Caco-2 (cell line): ENCODE measurements around the gene NRAS. TPM values are rescaled to one million over a fixed set of nuclear protein-coding genes. Genes with fewer than 3 reads are reported as not detected.

ENCODE experiments used
- BruUV-seq: library from RNA; stranded (reverse); fragments of 400-500 nt; replicated peaks from 2 replicates; lab custom pipeline; 2021; lab: Mats Ljungman, UMichigan
- CTCF ChIA-PET: fragments of 300-600 bp; sonication (Branson Sonifier 250); formaldehyde crosslinking; loops from one replicate; lab custom pipeline; 2022; ENCODE audit warnings: antibody characterized with exemption; lab: Charles Lee
- POLR2A ChIA-PET: fragments of 300-600 bp; sonication (Branson Sonifier 250); formaldehyde crosslinking; loops from one replicate; lab custom pipeline; 2022; ENCODE audit warnings: antibody characterized with exemption; lab: Charles Lee
- DNase-seq, 2 experiments: peaks; one replicate each; pipeline versions ENCODE4 v3.0.0 to v3.0.0-alpha.2; 2020 to 2022
- H3K27me3 ChIP-seq: replicated peaks from 2 replicates; pipeline ENCODE4 v1.6.0; 2011; ENCODE audit warnings: low read length; ENCODE audit not compliant: control insufficient read depth, insufficient read depth
- H3K36me3 ChIP-seq: 2 replicates; pipeline ENCODE4 v1.5.1; 2011; ENCODE audit warnings: low read length; ENCODE audit not compliant: control insufficient read depth, insufficient read depth
- H3K4me1 ChIP-seq: fragments of 250-450 bp; sonication (Bioruptor Pico); 2 replicates; pipeline ENCODE4 v1.5.1; 2020; ENCODE audit warnings: mild to moderate bottlenecking
- H3K4me3 ChIP-seq: 2 replicates; pipeline ENCODE4 v1.5.1; 2011; ENCODE audit warnings: low read depth, mild to moderate bottlenecking, control low read depth, low read length
- H3K9me3 ChIP-seq: fragments of 250-450 bp; sonication (Bioruptor Pico); 2 replicates; pipeline ENCODE4 v1.5.1; 2020; ENCODE audit warnings: mild to moderate bottlenecking, moderate library complexity
- H3K27ac Mint-ChIP-seq: one replicate; pipeline ENCODE4 v1.8.0; 2022; ENCODE audit warnings: mixed read lengths; ENCODE audit not compliant: unreplicated experiment
- H3K27me3 Mint-ChIP-seq: one replicate; pipeline ENCODE4 v1.8.0; 2022; ENCODE audit warnings: mixed read lengths; ENCODE audit not compliant: insufficient read depth, unreplicated experiment
- H3K36me3 Mint-ChIP-seq: one replicate; pipeline ENCODE4 v1.8.0; 2022; ENCODE audit warnings: mild to moderate bottlenecking, mixed read lengths; ENCODE audit not compliant: insufficient read depth, unreplicated experiment
- H3K4me1 Mint-ChIP-seq: one replicate; pipeline ENCODE4 v1.8.0; 2022; ENCODE audit warnings: low read depth, mixed read lengths; ENCODE audit not compliant: unreplicated experiment
- H3K4me3 Mint-ChIP-seq: one replicate; pipeline ENCODE4 v1.8.0; 2022; ENCODE audit warnings: mild to moderate bottlenecking, moderate library complexity, mixed read lengths; ENCODE audit not compliant: unreplicated experiment
- H3K9me3 Mint-ChIP-seq: one replicate; pipeline ENCODE4 v1.8.0; 2022; ENCODE audit warnings: mixed read lengths; ENCODE audit not compliant: unreplicated experiment
- CTCF ChIP-seq, 2 experiments: fragments of 200-600 bp in 1 of 2; IDR thresholded peaks; 1 replicate in 1 of 2; 2 replicates in 1 of 2; pipeline versions ENCODE4 v1.5.1 to v1.8.0; 2011 to 2022; ENCODE audit warnings: antibody characterized with exemption in 1 of 2, control low read depth in 1 of 2, inconsistent platforms in 1 of 2, low read depth in 1 of 2, low read length in 1 of 2, mild to moderate bottlenecking in 1 of 2, moderate library complexity in 1 of 2; ENCODE audit not compliant: insufficient read depth in 1 of 2, severe bottlenecking in 1 of 2, unreplicated experiment in 1 of 2
- intact Hi-C: fragments of 100-400 bp; cut with micrococcal nuclease; formaldehyde crosslinking; loops from one replicate; pipeline ENCODE4 v1.10.0; 2022; ENCODE audit not compliant: unreplicated experiment
- total RNA-seq: library from RNA; stranded (reverse); gene quantifications from 2 replicates; pipeline ENCODE4 v1.2.3, GENCODE V29; 2022

Gene NRAS
- total RNA-seq, 1 experiment from 2014 or later, result 39.9 TPM

DNA sequence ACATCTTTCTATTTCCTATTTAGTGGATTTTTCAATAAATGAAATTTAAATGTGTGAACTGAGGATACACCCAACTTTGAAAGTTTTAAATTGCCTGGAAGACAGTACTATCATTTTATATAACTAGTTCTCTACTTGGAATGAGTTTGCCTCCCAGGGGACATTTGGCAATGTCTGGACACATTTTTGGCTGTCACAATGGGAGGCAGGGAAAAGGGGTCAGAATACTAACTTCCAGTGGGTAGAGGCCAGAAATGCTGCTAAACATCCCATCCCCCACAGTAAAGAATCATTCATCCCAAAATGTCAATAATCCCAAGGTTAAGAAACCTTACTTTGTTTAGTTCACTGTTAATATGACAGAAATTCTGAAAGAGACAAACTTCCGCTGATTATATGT is 13.2 kb upstream of the NRAS start:
- H3K36me3 Mint-ChIP-seq, result peaks cover 96% of the 10 kb centered on the region
- no peak for TF ChIP-seq CTCF (IDR thresholded peaks at IDR 0.05; ENCODE audit: insufficient read depth in 1 of 2, low read depth in 1 of 2, low read length in 1 of 2, severe bottlenecking in 1 of 2, unreplicated experiment in 1 of 2)
- H3K36me3 ChIP-seq, result no peaks in the 10 kb centered on the region; the same call in 1 of the 2 replicates
- no peaks in the 10 kb centered on the region for H3K9me3 ChIP-seq
- no peak overlapping the region for H3K27ac Mint-ChIP-seq
- DNase-seq, result no peak
- H3K4me1 Mint-ChIP-seq, result no peaks in the 10 kb centered on the region
- H3K4me1 ChIP-seq, result no peaks in the 10 kb centered on the region
- no peaks in the 10 kb centered on the region for H3K27me3 Mint-ChIP-seq
- CTCF ChIA-PET, result no interaction called here
- H3K27me3 ChIP-seq, result no peaks in the 10 kb centered on the region
- BruUV-seq, result no TSS peak
- no peak overlapping the region for H3K4me3 ChIP-seq
- POLR2A ChIA-PET, result no interaction called here
- no peak overlapping the region for H3K4me3 Mint-ChIP-seq
- H3K9me3 Mint-ChIP-seq, result no peaks in the 10 kb centered on the region
- intact Hi-C loops, result no loop called here

DNA sequence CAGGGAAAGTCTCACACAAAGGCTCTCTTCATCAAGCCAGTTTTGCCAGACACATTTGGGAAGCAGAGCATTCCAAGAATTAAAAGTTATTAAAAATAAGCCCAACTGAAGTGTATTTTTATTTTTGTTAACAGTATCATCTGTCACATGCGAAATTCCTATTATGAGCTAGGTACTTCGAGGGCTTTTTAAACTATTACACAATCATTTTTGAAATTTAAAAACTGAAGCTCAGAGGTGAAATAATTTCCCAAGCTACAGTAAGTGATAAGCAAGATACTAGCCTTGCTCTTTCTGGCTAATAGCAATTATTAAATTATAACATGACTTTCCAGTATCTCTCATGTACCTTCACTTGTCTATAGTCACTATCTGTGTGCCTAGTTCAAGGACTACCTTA is 12.0 kb upstream of the NRAS start:
- intact Hi-C loops, result no loop called here
- Mint-ChIP-seq H3K4me3 (no peak overlapping the region), H3K4me1 (no peaks in the 10 kb centered on the region), H3K36me3 (peaks cover 96% of the 10 kb centered on the region), H3K27me3 (no peaks in the 10 kb centered on the region), H3K27ac (no peak overlapping the region), H3K9me3 (no peaks in the 10 kb centered on the region)
- Histone ChIP-seq H3K27me3 (no peaks in the 10 kb centered on the region), H3K36me3 (no peaks in the 10 kb centered on the region; the same call in 1 of the 2 replicates), H3K9me3 (no peaks in the 10 kb centered on the region), H3K4me1 (no peaks in the 10 kb centered on the region), H3K4me3 (no peak overlapping the region)
- CTCF ChIA-PET, result no interaction called here
- no peak for DNase-seq
- POLR2A ChIA-PET, result no interaction called here
- no peak for TF ChIP-seq CTCF (IDR thresholded peaks at IDR 0.05; ENCODE audit: insufficient read depth in 1 of 2, low read depth in 1 of 2, low read length in 1 of 2, severe bottlenecking in 1 of 2, unreplicated experiment in 1 of 2)
- no TSS peak for BruUV-seq

DNA sequence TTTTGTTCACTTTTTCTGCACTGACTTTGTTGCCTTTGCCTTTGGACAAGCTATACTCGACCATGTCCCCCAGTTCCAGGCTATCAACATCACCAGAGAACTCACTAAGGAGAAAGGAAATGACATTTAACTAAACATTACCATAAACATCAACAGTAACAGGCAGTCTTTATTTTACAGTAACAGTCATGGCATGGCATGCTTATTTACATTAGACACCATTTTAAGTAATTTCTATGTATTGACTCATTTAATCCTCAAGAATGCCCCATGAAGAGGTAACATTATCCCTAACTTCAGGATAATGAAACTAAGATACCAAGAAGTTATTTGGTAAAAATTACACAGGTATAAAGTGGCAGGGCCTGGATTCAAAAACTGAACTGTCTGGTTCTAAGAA is 8.7 kb upstream of the NRAS start:
- no peak overlapping the region for H3K4me3 Mint-ChIP-seq
- BruUV-seq, result no TSS peak
- no peak overlapping the region for H3K27ac Mint-ChIP-seq

More for the DNA sequence above, 8.7 kb upstream of the NRAS start:
- ChIA-PET POLR2A (no interaction called here), CTCF (interaction anchor here (0.6 kb wide), 1 partner anchor 327 kb away, joined by 4 read pairs; no protein-coding TSS in a partner anchor)
- Histone ChIP-seq H3K4me1 (no peaks in the 10 kb centered on the region), H3K4me3 (no peak overlapping the region), H3K27me3 (no peaks in the 10 kb centered on the region), H3K9me3 (no peaks in the 10 kb centered on the region), H3K36me3 (no peaks in the 10 kb centered on the region; the same call in 1 of the 2 replicates)
- no peak for DNase-seq
- intact Hi-C loops, result no loop called here
- Mint-ChIP-seq H3K4me1 (no peaks in the 10 kb centered on the region), H3K27me3 (no peaks in the 10 kb centered on the region), H3K36me3 (peaks cover 87% of the 10 kb centered on the region), H3K9me3 (no peaks in the 10 kb centered on the region)
- TF ChIP-seq CTCF (IDR thresholded peaks at IDR 0.05; ENCODE audit: insufficient read depth in 1 of 2, low read depth in 1 of 2, low read length in 1 of 2, severe bottlenecking in 1 of 2, unreplicated experiment in 1 of 2), result no peak
